ENCODE measurements around the gene TDRD9. TPM values are rescaled to one million over a fixed set of nuclear protein-coding genes. Genes with fewer than 3 reads are reported as not detected.
A peak's percentile ranks its signal among the peaks of the same experiment; 100 is the strongest.

Gene TDRD9
- total RNA-seq, 1 experiment from 2014 or later: not detected

DNA sequence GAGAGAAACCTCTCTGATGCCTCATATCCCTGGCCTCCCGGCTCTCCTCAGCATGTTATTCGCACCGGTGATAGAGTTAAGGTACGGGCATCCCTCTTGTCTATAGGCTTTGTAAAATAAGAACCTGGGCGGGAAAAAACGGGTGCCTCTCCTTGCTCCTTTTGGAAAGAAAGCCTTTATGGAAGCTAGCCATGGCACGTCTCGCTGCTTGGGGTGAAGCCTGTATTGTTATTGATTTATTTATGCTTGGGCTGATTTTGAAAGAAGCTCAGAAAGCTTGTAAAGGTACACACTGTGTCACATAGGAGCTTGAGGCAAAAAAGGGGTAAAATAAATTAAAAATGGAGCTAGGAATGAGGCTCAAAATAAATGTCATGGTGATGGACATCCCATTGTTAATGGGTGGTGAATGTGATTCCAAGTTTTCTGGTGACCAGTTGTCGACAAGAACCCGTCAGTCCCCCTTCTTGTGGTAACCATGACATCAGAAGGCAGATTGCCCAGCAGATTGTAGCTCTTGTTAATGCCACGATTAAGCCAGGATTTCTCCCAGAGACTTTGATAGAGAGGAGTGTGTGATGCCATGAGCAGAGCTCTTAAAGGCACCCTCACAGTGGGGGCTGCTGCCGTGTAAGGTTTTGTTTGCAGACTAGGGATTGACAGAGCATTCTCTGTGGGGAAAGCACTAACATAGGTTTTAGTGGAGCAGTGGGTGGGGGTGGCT, 106.9 kb downstream of the TDRD9 start:
- no peak overlapping the region for H3K4me3 ChIP-seq
- H3K27me3 ChIP-seq: peaks cover 22% of the 10 kb centered on the region
- H3K36me3 ChIP-seq: no peaks in the 10 kb centered on the region
- H3K9me3 ChIP-seq (replicated peaks): no peaks in the 10 kb centered on the region
- peaks cover 5% of the 10 kb centered on the region; the same call in 1 of the 2 replicates for H3K4me1 ChIP-seq
- no peak overlapping the region for H3K27ac ChIP-seq
- DNase-seq: peak; percentile 42 to 53

DNA sequence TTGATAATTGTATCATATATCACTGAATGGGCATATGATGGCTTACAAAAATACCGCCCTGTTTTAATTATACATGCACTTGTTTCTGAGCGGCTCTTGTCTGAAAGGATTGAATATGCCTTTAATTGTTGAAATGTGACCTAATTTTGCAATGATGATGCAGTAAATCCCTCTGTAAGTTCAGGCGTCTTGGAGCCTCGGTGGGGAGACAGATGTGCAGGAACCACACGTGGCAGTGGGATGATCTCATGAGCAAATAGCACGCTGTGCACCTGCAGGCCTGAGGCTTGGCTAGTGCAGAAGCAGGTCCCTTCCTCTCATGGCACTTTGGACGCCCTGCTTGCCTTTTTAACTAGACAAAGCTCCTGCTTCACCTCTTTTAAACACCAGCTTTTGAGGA, 108.0 kb downstream of the TDRD9 start:
- Histone ChIP-seq H3K4me1 (peaks cover 5% of the 10 kb centered on the region; the same call in 1 of the 2 replicates), H3K9me3 (replicated peaks) (no peaks in the 10 kb centered on the region), H3K4me3 (no peak overlapping the region), H3K36me3 (no peaks in the 10 kb centered on the region), H3K27me3 (peaks cover 21% of the 10 kb centered on the region), H3K27ac (no peak overlapping the region)
- DNase-seq: no peak

DNA sequence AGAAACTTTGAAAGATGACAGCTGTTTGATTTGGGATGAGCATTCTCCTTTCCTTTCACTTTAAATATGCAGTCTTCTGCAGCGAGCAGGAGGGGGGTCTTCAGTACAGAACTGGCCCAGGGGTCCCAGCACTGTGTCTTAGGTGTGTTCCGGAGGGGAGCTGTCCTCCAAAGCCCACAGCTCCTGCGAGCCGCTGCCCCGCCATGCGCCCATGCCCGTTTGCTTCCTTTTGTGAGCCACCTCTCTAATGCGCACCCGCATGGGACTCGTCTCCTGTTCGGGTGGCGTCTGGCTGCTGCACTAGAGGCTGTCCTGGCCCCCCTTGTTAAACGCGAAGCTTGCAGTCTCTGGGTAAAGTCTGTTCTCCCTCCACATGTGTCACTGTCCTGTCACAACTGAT, 108.8 kb downstream of the TDRD9 start:
- DNase-seq: no peak
- Histone ChIP-seq H3K36me3 (no peaks in the 10 kb centered on the region), H3K27me3 (peaks cover 16% of the 10 kb centered on the region), H3K4me1 (peaks cover 5% of the 10 kb centered on the region; the same call in 1 of the 2 replicates), H3K9me3 (replicated peaks) (no peaks in the 10 kb centered on the region), H3K27ac (no peak overlapping the region), H3K4me3 (no peak overlapping the region)

DNA sequence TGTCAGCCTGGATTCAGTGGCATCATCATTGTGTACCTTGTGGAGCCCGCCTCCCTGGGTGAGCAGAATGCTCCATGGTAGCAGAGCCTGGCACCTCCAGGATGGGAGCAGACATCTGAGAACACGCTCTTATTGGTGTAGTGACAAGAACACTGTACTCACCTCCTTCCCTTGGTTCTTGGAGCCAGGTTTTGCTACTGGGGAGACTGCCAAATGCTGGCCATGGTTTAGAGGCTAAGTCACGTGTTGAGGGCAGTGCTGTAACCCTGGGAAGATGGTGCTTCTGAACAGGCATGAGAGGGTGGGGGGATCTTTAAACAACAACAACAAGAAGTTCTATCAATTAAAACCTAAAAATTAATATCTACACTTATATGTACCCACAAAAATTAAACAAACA, 109.6 kb downstream of the TDRD9 start:
- Histone ChIP-seq H3K27me3 (peaks cover 16% of the 10 kb centered on the region), H3K9me3 (replicated peaks) (no peaks in the 10 kb centered on the region), H3K27ac (no peak overlapping the region), H3K4me3 (no peak overlapping the region), H3K36me3 (no peaks in the 10 kb centered on the region), H3K4me1 (peaks cover 5% of the 10 kb centered on the region; the same call in 1 of the 2 replicates)
- DNase-seq: no peak

DNA sequence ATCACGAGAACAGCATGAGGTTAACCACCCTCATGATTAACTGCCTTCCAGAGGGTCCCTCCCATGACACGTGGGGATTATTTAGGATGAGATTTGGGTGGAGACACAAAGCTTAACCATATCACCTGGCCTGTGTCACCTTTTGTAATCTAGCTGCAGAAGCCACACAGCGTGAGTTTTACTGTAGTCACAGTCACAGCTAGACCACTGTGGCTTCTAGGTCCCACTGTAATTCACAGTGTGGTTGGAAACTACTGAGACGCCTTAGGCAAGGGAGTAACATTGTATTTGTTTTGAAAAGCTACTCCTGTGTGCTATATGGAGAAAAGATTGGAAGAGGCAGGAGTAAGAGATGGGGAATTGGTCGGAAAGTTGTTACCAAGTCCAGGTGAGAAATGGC, 111.0 kb downstream of the TDRD9 start:
- no peak for DNase-seq
- no peaks in the 10 kb centered on the region for H3K9me3 ChIP-seq (replicated peaks)
- no peaks in the 10 kb centered on the region for H3K36me3 ChIP-seq
- peaks cover 5% of the 10 kb centered on the region; the same call in 1 of the 2 replicates for H3K4me1 ChIP-seq
- H3K27me3 ChIP-seq: peaks cover 9% of the 10 kb centered on the region
- no peak overlapping the region for H3K4me3 ChIP-seq
- no peak overlapping the region for H3K27ac ChIP-seq

DNA sequence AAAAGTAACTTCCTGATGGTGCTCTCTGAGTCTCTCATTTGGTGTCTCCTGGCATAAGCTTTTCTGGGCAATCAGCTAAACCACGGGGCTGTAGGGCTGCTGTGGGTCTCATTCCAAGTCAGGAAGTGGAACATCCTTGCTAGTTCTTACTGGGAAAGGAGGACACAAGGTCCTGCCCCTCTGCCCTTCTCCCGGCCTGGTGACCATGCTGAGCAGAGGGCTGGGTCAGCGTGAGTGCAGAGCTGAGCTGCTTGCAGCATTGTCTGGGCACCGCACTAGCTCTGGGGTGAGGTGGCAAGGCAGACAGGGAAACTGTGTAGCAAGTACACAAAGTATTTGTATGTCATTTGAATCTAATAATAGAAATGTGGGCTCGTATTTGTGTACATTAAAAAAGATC, 112.3 kb downstream of the TDRD9 start:
- no peak overlapping the region for H3K4me3 ChIP-seq
- no peaks in the 10 kb centered on the region for H3K9me3 ChIP-seq (replicated peaks)
- no peaks in the 10 kb centered on the region for H3K36me3 ChIP-seq
- H3K27ac ChIP-seq: no peak overlapping the region
- H3K4me1 ChIP-seq: peaks cover 3% of the 10 kb centered on the region; the same call in 1 of the 2 replicates
- DNase-seq: no peak
- peaks cover 9% of the 10 kb centered on the region for H3K27me3 ChIP-seq

DNA sequence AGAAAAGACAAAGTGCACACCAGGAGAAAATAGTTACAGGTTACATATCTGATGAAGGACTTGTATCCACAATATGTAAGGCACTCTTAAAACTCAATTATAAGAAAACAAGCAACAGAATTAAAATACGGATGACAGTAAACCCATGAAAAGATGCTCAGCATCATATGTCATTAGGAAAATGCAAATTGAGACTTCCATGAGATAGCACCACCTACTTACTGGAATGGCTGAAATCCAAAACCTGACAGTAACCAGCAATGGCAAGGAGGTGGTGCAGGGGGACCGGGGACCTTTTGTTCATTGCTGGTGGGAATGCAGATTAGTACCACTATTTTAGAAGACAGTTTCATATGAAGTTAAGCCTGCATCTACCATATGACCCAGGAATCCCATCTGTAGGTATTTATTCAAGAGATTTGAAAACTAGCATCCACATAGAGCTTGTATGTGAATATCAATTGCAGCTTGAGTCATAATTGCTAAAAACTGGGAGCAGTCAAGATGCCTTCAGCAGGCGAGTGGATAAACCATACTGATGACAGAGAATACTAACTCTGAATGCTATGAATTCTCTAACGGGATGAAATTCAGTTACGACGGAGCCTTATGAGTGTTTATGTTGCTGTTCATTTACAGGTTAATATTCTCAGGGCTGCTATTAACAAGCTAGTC, 113.3 kb downstream of the TDRD9 start:
- no peak overlapping the region for H3K4me3 ChIP-seq

DNA sequence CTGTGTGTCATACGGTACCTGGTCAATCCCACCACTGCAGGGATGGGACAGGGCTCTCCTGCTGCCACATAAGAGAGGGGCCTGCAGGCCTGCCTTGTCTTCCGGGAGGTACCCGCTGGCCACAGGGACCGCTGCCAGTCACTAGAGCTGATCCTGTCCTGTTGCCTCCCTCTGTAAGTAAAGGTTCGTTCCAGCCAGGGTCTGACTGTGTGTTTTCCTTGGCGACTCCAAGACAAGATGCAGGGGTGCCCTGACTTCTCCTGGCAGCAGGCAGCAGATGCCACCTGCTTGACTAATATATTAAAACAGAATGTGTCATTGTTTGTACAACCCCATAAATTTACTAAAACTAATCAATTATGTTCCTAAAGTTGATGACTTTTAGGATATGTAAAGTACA, 115.8 kb downstream of the TDRD9 start:
- Histone ChIP-seq H3K27ac (no peak overlapping the region), H3K27me3 (peaks cover 11% of the 10 kb centered on the region), H3K4me1 (no peaks in the 10 kb centered on the region), H3K4me3 (no peak overlapping the region), H3K36me3 (no peaks in the 10 kb centered on the region), H3K9me3 (replicated peaks) (no peaks in the 10 kb centered on the region)
- DNase-seq: no peak

More for the DNA sequence above, 113.3 kb downstream of the TDRD9 start:
- Histone ChIP-seq H3K36me3 (no peaks in the 10 kb centered on the region), H3K27ac (no peak overlapping the region), H3K9me3 (replicated peaks) (no peaks in the 10 kb centered on the region), H3K27me3 (peaks cover 14% of the 10 kb centered on the region), H3K4me1 (no peaks in the 10 kb centered on the region)
- no peak for DNase-seq

DNA sequence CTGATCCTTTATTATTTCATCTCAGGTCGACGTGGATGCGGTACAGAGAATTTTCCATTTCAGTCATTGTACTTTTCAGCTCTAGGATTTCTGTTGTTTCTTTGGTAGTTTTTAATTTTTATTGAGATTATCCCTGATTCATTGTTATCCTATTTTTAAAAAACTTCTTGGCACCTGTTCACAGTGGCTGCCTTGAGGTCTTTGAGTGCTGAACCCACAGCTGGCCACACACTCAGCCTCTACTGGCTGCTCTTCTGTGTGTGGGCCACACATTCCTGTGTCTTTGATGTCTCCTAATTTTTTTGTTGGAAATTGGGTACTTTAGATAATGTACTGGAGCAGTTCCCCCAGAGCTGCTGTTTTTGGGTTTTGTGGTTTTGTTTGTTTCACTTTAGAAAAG, 119.5 kb downstream of the TDRD9 start:
- no peak overlapping the region for H3K27ac ChIP-seq
- H3K27me3 ChIP-seq: 0 out of 2 replicates have a peak, but pooled peaks cover 5% of the 10 kb centered on the region
- H3K4me3 ChIP-seq: no peak overlapping the region
- H3K36me3 ChIP-seq: no peaks in the 10 kb centered on the region
- no peak for DNase-seq
- H3K9me3 ChIP-seq (replicated peaks): 0 out of 2 replicates have a peak, but pooled peaks cover 3% of the 10 kb centered on the region
- no peaks in the 10 kb centered on the region for H3K4me1 ChIP-seq

DNA sequence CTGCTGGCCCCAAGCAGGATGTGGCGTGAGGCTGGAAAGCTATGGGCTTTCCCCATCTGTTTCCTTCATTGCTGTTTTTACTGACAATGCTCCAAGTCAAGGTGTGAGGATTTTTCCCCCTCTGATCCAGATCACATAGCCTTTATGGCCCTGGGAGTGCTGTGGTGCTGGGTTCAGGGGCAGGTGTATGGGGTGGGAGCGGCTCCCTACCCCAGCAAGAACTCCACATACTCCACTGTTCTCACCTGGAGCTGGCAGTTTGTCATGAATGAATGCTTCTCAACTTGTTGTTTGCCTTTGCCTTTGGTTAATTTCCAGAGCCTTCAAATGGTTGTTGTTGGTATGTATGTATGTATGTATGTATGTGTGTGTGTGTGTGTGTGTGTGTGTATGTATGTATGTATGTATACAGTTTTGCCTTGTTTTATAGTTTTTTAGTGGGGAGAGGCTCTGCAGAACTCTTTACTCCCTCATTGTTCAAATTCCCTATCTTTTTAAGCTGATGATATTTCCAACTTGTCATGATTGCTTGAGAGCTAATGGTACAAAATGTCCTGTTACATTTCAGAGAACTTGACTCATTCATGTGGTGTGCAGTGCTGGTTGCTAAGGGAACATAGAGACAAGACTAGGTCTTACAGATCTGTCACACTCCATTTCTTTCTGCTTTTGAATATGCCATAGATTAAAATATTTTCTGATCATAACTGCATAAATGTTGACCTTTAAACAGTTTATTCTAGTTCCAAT, 120.7 kb downstream of the TDRD9 start:
- Histone ChIP-seq H3K9me3 (replicated peaks) (0 out of 2 replicates have a peak, but pooled peaks cover 3% of the 10 kb centered on the region), H3K36me3 (no peaks in the 10 kb centered on the region), H3K4me1 (no peaks in the 10 kb centered on the region), H3K4me3 (no peak overlapping the region), H3K27me3 (0 out of 2 replicates have a peak, but pooled peaks cover 5% of the 10 kb centered on the region), H3K27ac (no peak overlapping the region)
- no peak for DNase-seq

DNA sequence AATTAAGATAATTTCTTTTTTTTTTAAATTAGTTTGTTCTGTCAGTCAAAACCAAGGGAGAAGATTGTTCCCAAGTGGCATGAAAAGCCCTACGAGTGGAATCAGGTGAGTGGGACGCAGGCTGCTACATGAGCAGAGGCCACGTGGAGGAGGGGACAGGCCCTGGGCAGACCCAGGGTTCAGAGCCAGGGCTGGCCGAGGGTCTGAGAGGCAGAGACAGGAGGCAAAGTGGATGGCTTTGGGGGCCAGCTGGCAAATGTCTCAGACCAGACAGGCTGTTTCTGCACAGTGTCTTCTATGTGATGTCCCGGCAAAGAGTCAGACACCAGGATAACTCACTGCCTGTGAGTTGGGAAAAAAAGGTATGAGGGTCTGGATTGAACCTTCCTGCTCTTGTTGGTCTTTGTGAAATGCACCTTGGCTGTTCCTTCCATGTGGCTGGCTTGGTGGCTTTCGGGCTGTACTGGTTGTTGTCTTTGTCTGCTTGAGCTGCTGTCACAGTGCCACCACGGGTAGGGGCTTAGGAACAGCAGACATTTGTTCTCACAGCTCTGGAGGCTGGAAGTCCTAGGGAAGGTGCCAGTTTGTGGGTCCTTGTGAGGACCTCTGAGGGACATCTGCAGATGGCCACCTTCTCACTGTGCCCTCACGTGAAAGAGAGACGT, 121.5 kb downstream of the TDRD9 start:
- no peak overlapping the region for H3K27ac ChIP-seq

DNA sequence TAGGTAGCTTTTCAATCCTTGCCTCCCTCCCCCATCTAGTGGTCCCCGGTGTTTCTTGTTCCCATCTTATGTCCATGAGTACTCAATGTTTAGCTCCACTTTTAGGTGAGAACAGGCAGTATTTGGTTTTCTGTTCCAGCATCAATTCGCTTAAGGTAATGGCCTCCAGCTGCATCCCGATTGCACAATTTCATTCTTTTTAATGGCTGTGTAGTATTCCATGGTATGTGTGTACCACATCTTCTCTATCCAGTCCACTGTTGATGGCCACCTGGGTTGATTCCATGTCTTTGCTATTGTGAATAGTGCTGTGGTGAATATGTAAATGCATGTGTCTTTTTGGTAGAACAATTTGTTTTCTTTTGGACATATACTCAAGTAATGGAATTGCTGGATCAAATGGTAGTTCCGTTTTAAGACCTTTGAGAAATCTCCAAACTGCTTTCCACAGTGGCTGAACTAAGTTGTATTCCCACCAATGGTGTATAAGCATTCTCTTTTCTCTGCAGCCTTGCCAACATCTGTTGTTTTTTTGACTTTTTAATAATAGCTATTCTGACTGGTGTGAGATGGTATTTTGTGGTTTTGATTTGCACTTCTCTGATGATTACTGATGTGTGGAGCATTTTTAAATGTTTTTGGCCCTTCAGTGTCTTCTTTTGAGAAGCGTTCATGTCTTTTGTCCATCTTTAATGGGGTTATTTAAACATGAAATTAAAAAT, 123.0 kb downstream of the TDRD9 start:
- no peaks in the 10 kb centered on the region for H3K4me1 ChIP-seq
- H3K27me3 ChIP-seq: peaks cover under 1% of the 10 kb centered on the region; the same call in 1 of the 2 replicates
- 0 out of 2 replicates have a peak, but pooled peaks cover 3% of the 10 kb centered on the region for H3K9me3 ChIP-seq (replicated peaks)
- H3K36me3 ChIP-seq: no peaks in the 10 kb centered on the region
- H3K27ac ChIP-seq: no peak overlapping the region
- H3K4me3 ChIP-seq: no peak overlapping the region
- DNase-seq: no peak

More for the DNA sequence above, 121.5 kb downstream of the TDRD9 start:
- Histone ChIP-seq H3K4me3 (no peak overlapping the region), H3K4me1 (no peaks in the 10 kb centered on the region), H3K36me3 (no peaks in the 10 kb centered on the region), H3K9me3 (replicated peaks) (0 out of 2 replicates have a peak, but pooled peaks cover 3% of the 10 kb centered on the region), H3K27me3 (0 out of 2 replicates have a peak, but pooled peaks cover 5% of the 10 kb centered on the region)
- no peak for DNase-seq

DNA sequence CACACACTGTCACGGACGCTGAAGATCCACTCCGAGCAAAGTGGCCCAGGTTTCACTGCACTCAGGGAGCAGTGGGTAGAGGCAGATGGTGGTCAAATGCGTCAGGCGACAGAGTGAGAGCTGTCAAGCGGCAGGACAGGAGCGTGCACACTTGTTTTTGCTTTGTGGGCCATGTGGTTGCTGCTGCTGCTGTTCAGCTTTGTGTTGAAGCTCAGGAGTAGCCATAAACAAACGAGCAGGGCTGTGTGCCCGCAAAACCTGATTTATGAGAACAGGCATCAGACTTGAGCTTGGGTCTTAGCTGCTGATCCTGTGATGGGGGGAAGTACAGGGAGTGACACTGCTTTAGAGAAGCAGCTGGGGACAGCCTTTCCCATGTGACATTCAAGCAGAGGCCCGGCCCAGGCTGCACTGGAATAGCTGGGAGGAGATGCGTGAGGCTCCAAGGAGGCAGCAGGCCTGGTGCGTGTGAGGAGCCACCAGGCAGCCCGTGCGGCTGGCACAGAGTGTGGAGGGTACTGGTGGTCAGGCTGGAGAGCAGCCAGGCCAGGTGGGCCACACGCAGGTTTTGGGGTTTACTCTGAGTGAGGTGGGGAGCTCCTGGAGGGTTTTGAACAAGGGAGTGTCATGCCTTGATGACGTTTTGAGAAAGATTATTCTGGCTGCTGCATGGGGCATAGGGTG, 126.1 kb downstream of the TDRD9 start:
- no peak for DNase-seq
- Histone ChIP-seq H3K27ac (no peak overlapping the region), H3K9me3 (replicated peaks) (0 out of 2 replicates have a peak, but pooled peaks cover 3% of the 10 kb centered on the region), H3K27me3 (no peaks in the 10 kb centered on the region; the same call in 1 of the 2 replicates), H3K36me3 (no peaks in the 10 kb centered on the region), H3K4me3 (no peak overlapping the region), H3K4me1 (no peaks in the 10 kb centered on the region)

Measured in SJCRH30 (cell line).